Skeletal muscle tissue (tissue), 4 donors: ENCODE results near the gene OR5C1. TPM values are rescaled to one million over a fixed set of nuclear protein-coding genes. Genes with fewer than 3 reads are reported as not detected.
"Not testable (repeated sequence)": the region's sequence is repeated elsewhere in the genome, so short reads cannot be mapped to it uniquely, and the experiment has no call there.

Experiments
- H3K27ac ChIP-seq: one replicate; pipeline ENCODE4 v1.7.0; 2013; ENCODE audit warnings: mild to moderate bottlenecking, low read depth, low read length, inconsistent platforms
- H3K27me3 ChIP-seq, 3 donors: one replicate each; pipeline ENCODE4 v1.7.0; 2013; ENCODE audit warnings: low read length in 3 of 3; ENCODE audit not compliant: control insufficient read depth in 3 of 3, insufficient read depth in 3 of 3
- H3K36me3 ChIP-seq, 3 donors: one replicate each; pipeline ENCODE4 v1.7.0; 2013; ENCODE audit warnings: low read length in 3 of 3; ENCODE audit not compliant: control insufficient read depth in 3 of 3, insufficient read depth in 3 of 3
- H3K4me1 ChIP-seq, 3 donors: one replicate each; pipeline ENCODE4 v1.7.0; 2013; ENCODE audit warnings: low read length in 3 of 3, mild to moderate bottlenecking in 3 of 3; ENCODE audit not compliant: control insufficient read depth in 3 of 3, insufficient read depth in 3 of 3
- H3K4me3 ChIP-seq, 3 donors: one replicate each; pipeline ENCODE4 v1.7.0; 2013; ENCODE audit warnings: low read length in 3 of 3
- H3K9ac ChIP-seq, 3 donors: one replicate each; pipeline ENCODE4 v1.7.0; 2013; ENCODE audit warnings: low read length in 3 of 3, mild to moderate bottlenecking in 3 of 3, moderate library complexity in 2 of 3, low read depth in 1 of 3
- H3K9me3 ChIP-seq, 3 donors: one replicate each; pipeline ENCODE4 v1.7.0; 2013; ENCODE audit warnings: low read length in 3 of 3; ENCODE audit not compliant: control insufficient read depth in 3 of 3
- total RNA-seq: library from RNA; depleted of rRNA; stranded (reverse); fragments of >200 nt; gene quantifications from one replicate; pipeline ENCODE4 v1.2.3, GENCODE V29; 2014
- donor health status: Osteomylitis.

Gene OR5C1
- total RNA-seq, 1 donor from 2014 or later, result not detected

DNA sequence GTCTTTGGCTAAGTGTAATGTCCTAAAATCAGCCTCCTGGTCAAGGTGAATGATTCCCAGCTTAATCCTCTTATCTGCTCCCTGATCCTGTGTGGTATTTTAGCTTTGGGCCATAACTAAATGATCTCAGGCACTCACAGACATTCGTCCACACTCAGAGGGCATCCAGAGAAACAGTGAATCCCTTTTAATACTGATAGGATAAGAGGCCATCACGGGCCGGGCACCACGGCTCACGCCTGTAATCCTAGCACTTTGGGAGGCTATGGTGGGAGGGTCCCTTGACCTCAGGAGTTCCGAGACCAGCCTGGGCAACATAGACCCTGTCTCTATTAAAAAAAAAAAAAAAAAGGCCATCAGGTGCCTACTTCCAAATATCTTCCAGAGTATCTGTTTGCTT lies 33.3 kb downstream of the OR5C1 start:
- Histone ChIP-seq H3K27ac (peak overlapping the region; percentile 4), H3K4me3 (no peak overlapping the region), H3K9ac (no peak overlapping the region), H3K9me3 (no peaks in the 10 kb centered on the region), H3K36me3 (peaks cover 12 to 34% (median 13%) of the 10 kb centered on the region in 3 donors), H3K4me1 (peaks cover 14 to 20% (median 19%) of the 10 kb centered on the region in 3 donors), H3K27me3 (no peaks in the 10 kb centered on the region)

DNA sequence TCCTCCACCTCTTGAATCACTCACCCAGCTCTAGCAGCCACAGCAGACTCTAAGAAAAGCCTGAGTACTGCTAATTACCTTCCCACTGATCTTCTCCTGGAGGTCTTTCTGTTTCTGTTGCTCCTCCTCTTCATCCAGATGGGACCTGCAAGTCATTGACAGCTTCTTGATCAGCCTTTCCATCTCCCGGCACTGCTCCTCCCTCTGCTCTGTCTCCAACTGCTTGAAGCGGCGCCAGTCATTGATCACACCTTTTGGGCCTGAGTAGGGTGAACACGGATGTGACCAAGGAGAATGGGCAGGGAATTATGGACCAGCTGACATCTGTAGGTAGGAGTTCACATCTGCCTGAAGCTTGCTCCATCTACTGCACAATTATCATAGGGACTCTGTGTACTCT lies 34.2 kb downstream of the OR5C1 start:
- Histone ChIP-seq H3K4me3 (no peak overlapping the region), H3K9me3 (no peaks in the 10 kb centered on the region), H3K36me3 (peaks cover 12 to 34% (median 13%) of the 10 kb centered on the region in 3 donors), H3K4me1 (peaks cover 21 to 24% (median 23%) of the 10 kb centered on the region in 3 donors), H3K27ac (no peak overlapping the region), H3K9ac (no peak overlapping the region), H3K27me3 (no peaks in the 10 kb centered on the region)

DNA sequence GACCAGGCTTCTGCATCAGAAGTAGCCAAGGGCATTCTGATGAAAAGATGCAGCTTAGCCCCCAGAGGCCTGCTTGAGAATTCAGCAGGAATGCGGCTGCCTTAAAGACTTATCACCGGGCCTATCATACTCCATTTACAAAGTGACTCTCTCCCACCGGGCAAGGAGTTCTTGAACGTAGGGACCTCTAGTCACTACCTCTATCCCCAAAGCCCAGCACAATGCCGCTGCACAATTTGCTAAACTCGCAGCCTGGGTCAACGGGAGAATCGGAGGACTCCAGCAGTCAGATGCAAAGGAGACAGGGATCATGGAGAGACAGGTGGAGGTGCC lies 39.0 kb downstream of the OR5C1 start:
- Histone ChIP-seq H3K27ac (peak overlapping the region; percentile 94), H3K4me1 (peaks cover 10 to 14% (median 10%) of the 10 kb centered on the region in 3 donors), H3K9me3 (no peaks in the 10 kb centered on the region), H3K9ac (peak overlapping the region; percentile 95 to 96 (median 95)), H3K36me3 (peaks cover 2 to 11% (median 9%) of the 10 kb centered on the region in 3 donors), H3K27me3 (no peaks in the 10 kb centered on the region), H3K4me3 (peak overlapping the region; percentile 97 to 99 (median 98))

DNA sequence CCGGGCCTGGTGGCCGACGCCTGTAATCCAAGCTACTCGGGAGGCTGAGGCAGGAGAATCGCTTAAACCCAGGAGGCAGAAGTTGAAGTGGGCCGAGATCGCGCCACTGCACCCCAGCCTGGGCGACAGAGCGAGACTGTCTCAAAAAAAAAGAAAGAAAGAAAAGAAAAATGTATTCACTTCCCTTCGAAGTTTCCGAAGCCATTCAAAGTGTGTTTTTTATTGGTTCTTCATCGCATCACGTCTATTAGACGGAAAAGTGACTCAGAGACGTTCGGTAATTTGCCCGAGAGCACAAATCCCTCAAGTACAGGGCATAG lies 40.2 kb downstream of the OR5C1 start:
- Histone ChIP-seq H3K27ac (peak overlapping the region; percentile 94), H3K4me3 (peak overlapping the region; percentile 97 to 99 (median 98)), H3K9ac (peak overlapping the region; percentile 95 to 96 (median 95)), H3K4me1 (peaks cover 10 to 14% (median 10%) of the 10 kb centered on the region in 3 donors)
- not testable (repeated sequence) for H3K36me3 ChIP-seq, H3K27me3 ChIP-seq, H3K9me3 ChIP-seq

DNA sequence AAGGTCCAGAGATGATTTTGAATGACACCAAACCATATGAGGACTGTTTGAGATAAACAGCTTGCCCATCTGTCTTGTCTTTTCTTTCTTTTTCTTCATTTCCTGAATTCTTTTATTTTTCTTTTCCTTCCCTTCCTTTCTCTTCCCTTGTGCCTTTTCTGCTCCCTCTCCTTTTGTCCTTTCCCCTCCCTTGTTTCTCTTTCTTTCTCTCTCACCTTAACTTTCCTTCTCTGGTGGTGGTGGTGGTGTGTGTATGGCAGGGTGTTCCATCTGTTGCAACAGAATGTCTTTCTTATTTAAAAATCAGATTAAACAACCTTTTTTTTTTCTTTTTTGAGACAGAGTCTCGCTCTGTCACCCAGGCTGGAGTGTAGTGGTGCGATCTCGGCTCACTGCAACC lies 43.5 kb downstream of the OR5C1 start:
- Histone ChIP-seq H3K4me1 (peaks cover 2 to 7% (median 2%) of the 10 kb centered on the region in 3 donors), H3K27ac (no peak overlapping the region), H3K9me3 (no peaks in the 10 kb centered on the region), H3K27me3 (no peaks in the 10 kb centered on the region), H3K36me3 (peaks cover 0 to 2% (median 0%) of the 10 kb centered on the region in 3 donors), H3K4me3 (no peak overlapping the region), H3K9ac (no peak overlapping the region)

DNA sequence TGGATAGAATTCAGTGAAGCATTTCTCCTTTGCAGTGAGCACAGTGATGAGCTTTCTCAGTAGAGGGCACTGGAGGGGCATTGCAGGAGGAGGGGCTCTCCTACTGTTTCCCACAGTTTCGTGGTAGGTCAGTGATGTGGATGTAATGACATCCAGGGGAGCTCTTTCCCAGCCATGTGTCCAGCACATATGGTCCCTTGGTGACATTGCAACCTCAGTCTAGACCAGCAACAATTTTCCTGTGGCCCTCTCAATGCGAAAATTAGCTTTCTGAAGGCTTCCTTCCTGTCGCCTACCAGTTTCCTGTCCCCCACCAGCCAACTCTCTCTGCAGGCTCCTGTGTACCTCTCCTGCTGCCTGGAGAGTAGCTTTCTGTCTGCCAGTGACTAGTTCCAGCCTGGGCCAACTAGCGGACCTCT lies 46.6 kb downstream of the OR5C1 start:
- H3K4me3 ChIP-seq, result no peak overlapping the region
- no peaks in the 10 kb centered on the region for H3K4me1 ChIP-seq
- H3K9ac ChIP-seq, result no peak overlapping the region
- H3K27ac ChIP-seq, result no peak overlapping the region
- no peaks in the 10 kb centered on the region for H3K27me3 ChIP-seq
- H3K36me3 ChIP-seq, result no peaks in the 10 kb centered on the region
- no peaks in the 10 kb centered on the region for H3K9me3 ChIP-seq

DNA sequence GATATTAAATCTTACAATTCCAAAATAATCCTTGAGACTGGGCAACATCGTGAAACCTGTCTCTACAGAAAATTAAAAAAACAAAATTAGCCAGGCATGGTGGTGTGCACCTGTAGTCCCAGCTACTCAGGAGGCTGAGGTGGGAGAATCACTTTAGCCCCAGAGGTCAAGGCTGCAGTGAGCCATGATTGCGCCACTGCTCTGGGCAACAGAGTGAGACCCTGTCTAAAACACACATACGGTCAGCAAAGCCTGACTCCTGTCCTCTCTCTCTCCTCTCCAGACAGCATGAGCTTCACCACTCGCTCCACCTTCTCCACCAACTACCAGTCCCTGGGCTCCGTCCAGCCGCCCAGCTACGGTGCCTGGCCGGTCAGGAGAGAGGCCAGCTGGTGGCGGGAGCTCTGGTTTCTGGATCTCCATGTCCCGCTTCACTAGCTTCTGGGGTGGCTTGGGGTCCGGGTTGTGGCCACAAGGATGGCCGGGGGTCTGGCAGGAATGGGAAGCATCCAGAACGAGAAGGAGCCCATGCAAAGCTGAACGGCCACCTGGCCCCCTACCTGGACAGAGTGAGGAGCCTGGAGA lies 48.6 kb downstream of the OR5C1 start:
- Histone ChIP-seq H3K36me3 (no peaks in the 10 kb centered on the region), H3K4me1 (no peaks in the 10 kb centered on the region), H3K4me3 (no peak overlapping the region), H3K27ac (no peak overlapping the region), H3K9ac (no peak overlapping the region), H3K9me3 (no peaks in the 10 kb centered on the region), H3K27me3 (no peaks in the 10 kb centered on the region)

DNA sequence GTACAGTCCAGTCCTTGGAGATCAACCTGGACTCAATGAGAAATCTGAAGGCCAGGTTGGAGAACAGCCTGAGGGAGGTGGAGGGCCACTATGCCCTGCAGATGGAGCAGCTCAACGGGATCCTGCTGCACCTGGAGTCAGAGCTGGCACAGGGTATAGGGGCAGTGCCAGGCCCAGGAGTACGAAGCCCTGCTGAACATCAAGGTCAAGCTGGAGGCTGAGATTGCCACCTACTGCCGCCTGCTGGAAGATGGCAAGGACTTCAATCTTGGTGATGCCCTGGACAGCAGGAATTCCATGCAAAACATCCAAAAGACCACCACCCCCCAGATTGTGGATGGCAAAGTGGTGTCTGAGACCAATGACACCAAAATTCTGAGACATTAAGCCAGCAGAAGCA lies 49.7 kb downstream of the OR5C1 start:
- not testable (repeated sequence) for H3K4me3 ChIP-seq, H3K36me3 ChIP-seq, H3K9me3 ChIP-seq, H3K27me3 ChIP-seq, H3K4me1 ChIP-seq, H3K9ac ChIP-seq, H3K27ac ChIP-seq

Other genes starting within 250 kb of the OR5C1 start
- gene OR1N2, start 235.8 kb upstream of the OR5C1 start, total RNA-seq, result not detected
- not detected for gene OR1L8, start 205.5 kb upstream of the OR5C1 start, total RNA-seq
- not detected for gene OR1Q1, start 174.2 kb upstream of the OR5C1 start, total RNA-seq
- gene OR1B1, start 131.3 kb upstream of the OR5C1 start, total RNA-seq, result 0.52 TPM
- not detected for gene OR1L1, start 127.2 kb upstream of the OR5C1 start, total RNA-seq
- gene OR1L3, start 113.8 kb upstream of the OR5C1 start, total RNA-seq, result not detected
- not detected for gene OR1L4, start 64.9 kb upstream of the OR5C1 start, total RNA-seq
- gene OR1L6, start 46.6 kb upstream of the OR5C1 start, total RNA-seq, result not detected
- gene OR1K1, start 11.2 kb downstream of the OR5C1 start, total RNA-seq, result not detected
- gene PDCL, start 39.7 kb downstream of the OR5C1 start, total RNA-seq, result 23.5 TPM
- 35.5 TPM for gene RC3H2, start 116.4 kb downstream of the OR5C1 start, total RNA-seq
- gene ZBTB6, start 124.4 kb downstream of the OR5C1 start, total RNA-seq, result 20.4 TPM
- gene ZBTB26, start 142.6 kb downstream of the OR5C1 start, total RNA-seq, result 3.7 TPM
- 55.8 TPM for gene RABGAP1, start 152.1 kb downstream of the OR5C1 start, total RNA-seq
- 3.1 TPM for gene GPR21, start 244.7 kb downstream of the OR5C1 start, total RNA-seq